ENCODE results near the gene RRAS. TPM values are rescaled to one million over a fixed set of nuclear protein-coding genes. Genes with fewer than 3 reads are reported as not detected.
"Not testable (repeated sequence)": the region's sequence is repeated elsewhere in the genome, so short reads cannot be mapped to it uniquely, and the experiment has no call there.

Gene RRAS
- total and polyA plus RNA-seq, 9 donors: 24.2 to 63.4 (median 37.6) TPM

- 83 to 93% (median 90%) methylated on average over 9 of the region's 9 CpGs for WGBS, 3 donors
- Histone ChIP-seq H3K4me3 (no peak overlapping the region), H3K36me3 (no peaks in the 10 kb centered on the region), H3K27me3 (no peaks in the 10 kb centered on the region), H3K4me1 (ENCODE audit: insufficient read depth) (no peaks in the 10 kb centered on the region), H3K27ac (no peak overlapping the region), H3K9me3 (no peaks in the 10 kb centered on the region)
- DNase-seq: no peak
- no peak for TF ChIP-seq CTCF (IDR thresholded peaks at IDR 0.05)
- no peak for TF ChIP-seq POLR2A (IDR thresholded peaks at IDR 0.05)
- no peak for TF ChIP-seq EP300 (IDR thresholded peaks at IDR 0.05)
- intact Hi-C loops (cut with DNase I): no loop called here
Observed at GRCh38 chr19:49629659-49630058, 10.3 kb downstream of the RRAS start.

GRCh38 chr19:49626226-49626625 is 13.7 kb downstream of the RRAS start:
- Histone ChIP-seq H3K4me3 (no peak overlapping the region), H3K27me3 (no peaks in the 10 kb centered on the region), H3K27ac (no peak overlapping the region), H3K36me3 (no peaks in the 10 kb centered on the region), H3K9me3 (no peaks in the 10 kb centered on the region), H3K4me1 (ENCODE audit: insufficient read depth) (no peaks in the 10 kb centered on the region)
- 65 to 72% (median 66%) methylated on average over 11 of the region's 11 CpGs for WGBS, 3 donors
- no peak for TF ChIP-seq POLR2A (IDR thresholded peaks at IDR 0.05)
- no peak for TF ChIP-seq EP300 (IDR thresholded peaks at IDR 0.05)
- no peak for TF ChIP-seq CTCF (IDR thresholded peaks at IDR 0.05)
- intact Hi-C loops (cut with DNase I): no loop called here
- DNase-seq: no peak

- DNase-seq: no peak
- Histone ChIP-seq H3K4me3 (no peak overlapping the region), H3K4me1 (ENCODE audit: insufficient read depth) (no peaks in the 10 kb centered on the region), H3K27me3 (no peaks in the 10 kb centered on the region), H3K36me3 (no peaks in the 10 kb centered on the region), H3K27ac (no peak overlapping the region), H3K9me3 (no peaks in the 10 kb centered on the region)
- intact Hi-C loops (cut with DNase I): no loop called here
- TF ChIP-seq EP300 (IDR thresholded peaks at IDR 0.05) (no peak), POLR2A (IDR thresholded peaks at IDR 0.05) (no peak), CTCF (IDR thresholded peaks at IDR 0.05) (no peak)
- WGBS, 3 donors: 52 to 64% (median 54%) methylated on average over 27 of the region's 27 CpGs
Observed at GRCh38 chr19:49624967-49625910, 14.7 kb downstream of the RRAS start.

GRCh38 chr19:49617860-49618259 is 22.1 kb downstream of the RRAS start:
- intact Hi-C loops (cut with DNase I); H3K27ac ChIP-seq; H3K36me3 ChIP-seq; H3K4me3 ChIP-seq; H3K4me1 ChIP-seq (ENCODE audit: insufficient read depth); H3K9me3 ChIP-seq; DNase-seq; H3K27me3 ChIP-seq: not testable (repeated sequence)
- WGBS, 3 donors: 91 to 92% (median 92%) methylated on average over 13 of the region's 13 CpGs

- H3K27ac ChIP-seq: no peak overlapping the region
- H3K27me3 ChIP-seq: no peaks in the 10 kb centered on the region
- no peaks in the 10 kb centered on the region for H3K36me3 ChIP-seq
- no peaks in the 10 kb centered on the region for H3K4me1 ChIP-seq (ENCODE audit: insufficient read depth)
- intact Hi-C loops (cut with DNase I): no loop called here
- H3K4me3 ChIP-seq: no peak overlapping the region
- WGBS, 3 donors: 88 to 94% (median 90%) methylated on average over 7 of the region's 7 CpGs
- H3K9me3 ChIP-seq: no peaks in the 10 kb centered on the region
- TF ChIP-seq CTCF (IDR thresholded peaks at IDR 0.05): no peak
- no peak for TF ChIP-seq EP300 (IDR thresholded peaks at IDR 0.05)
- no peak for TF ChIP-seq POLR2A (IDR thresholded peaks at IDR 0.05)
- DNase-seq: no peak
Observed at GRCh38 chr19:49616945-49617344, 23.0 kb downstream of the RRAS start.

All from ovary (tissue), 9 donors.